Uterus (tissue), 2 donors: ENCODE measurements around the gene GNG11.
"Not testable (repeated sequence)": the region's sequence is repeated elsewhere in the genome, so short reads cannot be mapped to it uniquely, and the experiment has no call there.

Experiments used
- CTCF ChIP-seq, 4 experiments: fragments of 200-600 bp in 2 of 4; fragments of 450-650 bp in 2 of 4; sonication (generic) in 2 of 4; IDR thresholded peaks; one replicate each; pipeline ENCODE4 v1.5.1; 2016 to 2019; ENCODE audit warnings: antibody characterized with exemption in 4 of 4, mild to moderate bottlenecking in 2 of 4, moderate library complexity in 1 of 4
- POLR2A ChIP-seq, 2 donors: fragments of 450-650 bp; IDR thresholded peaks; one replicate each; pipeline ENCODE4 v1.6.1; 2016; ENCODE audit warnings: antibody characterized with exemption in 2 of 2, mild to moderate bottlenecking in 1 of 2, moderate library complexity in 1 of 2

DNA sequence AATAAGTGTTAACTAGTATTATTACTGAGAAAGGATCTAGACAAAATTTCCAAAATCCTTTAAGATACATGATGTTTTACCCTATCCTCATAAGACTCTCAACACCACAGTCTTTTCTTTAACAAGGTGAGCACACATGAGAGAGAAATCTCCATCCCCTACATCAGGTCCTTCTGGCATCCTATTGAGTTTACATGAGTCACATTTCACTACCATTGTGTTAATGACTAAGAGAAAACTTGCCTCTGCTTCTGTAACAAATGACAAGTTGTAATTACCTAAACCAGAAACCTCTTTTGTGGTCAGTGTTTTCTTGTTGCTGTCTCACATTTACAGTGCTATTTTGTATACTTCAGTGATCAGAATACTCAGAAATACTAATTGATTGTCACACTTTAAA lies 9.9 kb upstream of the GNG11 start:
- not testable (repeated sequence) for TF ChIP-seq POLR2A, CTCF (IDR thresholded peaks at IDR 0.05)
